ENCODE results near the gene MICAL3. TPM values are rescaled to one million over a fixed set of nuclear protein-coding genes. Genes with fewer than 3 reads are reported as not detected.

Gene MICAL3
- total RNA-seq, 1 donor from 2014 or later = 63.5 TPM

DNA sequence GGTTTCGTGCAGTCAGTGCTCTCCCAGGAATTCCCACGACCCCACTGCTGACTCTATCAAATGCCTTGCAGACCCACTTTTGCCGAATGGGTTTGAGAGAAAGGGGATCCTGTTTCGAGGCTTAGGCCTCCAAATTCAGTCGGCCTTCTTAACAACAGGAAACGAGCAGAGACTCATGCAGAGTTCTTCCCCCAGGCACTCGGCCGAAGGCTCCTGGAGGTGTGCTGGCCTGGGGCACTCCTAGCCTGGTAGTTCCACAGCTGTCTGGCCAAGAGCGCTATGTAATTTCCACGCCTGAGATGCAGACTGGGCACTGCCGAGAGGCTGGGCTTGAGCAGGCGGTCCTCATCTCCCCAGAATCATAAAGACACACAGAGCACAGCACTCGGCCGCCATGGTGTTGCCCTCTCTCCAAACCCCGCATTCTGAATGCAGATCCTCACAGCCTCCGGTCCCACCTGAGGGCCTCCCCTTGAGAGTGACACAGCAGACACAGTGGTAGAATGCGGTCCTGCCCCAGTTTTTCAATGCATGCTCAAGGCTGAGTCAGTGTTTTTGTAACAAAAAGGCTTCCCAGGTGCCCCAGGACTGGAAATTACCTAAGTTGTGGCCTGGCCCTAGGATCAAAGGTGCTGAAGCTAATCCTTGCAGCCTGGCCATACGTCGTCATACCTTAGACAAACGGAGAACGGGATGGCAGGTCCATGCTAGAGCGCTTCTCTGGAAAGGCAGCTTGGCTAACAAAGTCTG lies 219.9 kb downstream of the MICAL3 start:
- no peak for DNase-seq (ENCODE audit: extremely low read depth, low read depth, low spot score)

GRCh38 chr22:17803609-17804270 lies 220.6 kb downstream of the MICAL3 start:
- no peak for DNase-seq (ENCODE audit: extremely low read depth, low read depth, low spot score)

GRCh38 chr22:17802822-17803221 lies 221.5 kb downstream of the MICAL3 start:
- DNase-seq (ENCODE audit: extremely low read depth, low read depth, low spot score) = no peak

DNA sequence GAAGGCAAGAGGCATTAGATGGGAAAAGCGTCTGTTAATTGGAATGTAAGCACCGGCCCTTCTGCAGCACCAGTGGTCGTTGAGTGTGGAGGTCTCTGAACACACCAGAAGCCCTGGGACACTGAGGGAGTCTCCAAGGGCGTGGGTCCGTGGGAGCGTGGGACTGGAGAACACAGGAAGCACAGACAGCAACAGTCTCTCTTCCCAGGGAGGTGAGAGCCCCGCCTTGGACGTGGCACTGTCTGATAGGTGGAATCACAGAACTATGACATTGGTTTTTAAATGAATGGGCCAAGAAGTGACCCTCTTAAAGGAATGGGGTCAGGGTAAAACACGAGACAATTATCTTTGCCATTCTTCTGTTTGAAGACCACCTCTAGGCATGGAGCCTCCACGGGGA lies 221.9 kb downstream of the MICAL3 start:
- DNase-seq (ENCODE audit: extremely low read depth, low read depth, low spot score) = no peak

GRCh38 chr22:17797721-17798559 lies 226.4 kb downstream of the MICAL3 start:
- DNase-seq (ENCODE audit: extremely low read depth, low read depth, low spot score) = no peak

DNA sequence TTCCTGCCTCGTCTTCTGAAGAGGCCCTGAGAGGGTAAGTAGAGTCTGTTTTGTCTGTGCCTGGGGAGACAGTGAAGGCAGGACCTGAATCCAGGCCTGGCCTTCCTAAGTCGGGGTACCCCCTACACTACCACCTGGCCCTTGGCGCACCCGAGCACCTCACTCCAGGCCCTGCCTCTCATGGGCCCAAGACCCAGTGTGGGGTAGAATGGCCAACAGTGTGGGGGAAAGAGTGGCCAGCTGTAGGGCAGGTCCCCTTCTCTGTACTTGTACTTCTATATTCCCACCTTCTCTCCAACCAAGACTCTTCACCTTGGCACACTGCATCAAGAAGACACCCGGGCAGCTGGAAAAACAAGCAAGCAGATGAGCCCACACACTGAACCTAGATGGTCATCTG lies 227.7 kb downstream of the MICAL3 start:
- DNase-seq (ENCODE audit: extremely low read depth, low read depth, low spot score) = no peak

- DNase-seq (ENCODE audit: extremely low read depth, low read depth, low spot score) = no peak
These were observed 228.5 kb downstream of the MICAL3 start for GRCh38 chr22:17795661-17796548.

- no peak for DNase-seq (ENCODE audit: extremely low read depth, low read depth, low spot score)
These were observed 229.4 kb downstream of the MICAL3 start for GRCh38 chr22:17794726-17795542.

DNA sequence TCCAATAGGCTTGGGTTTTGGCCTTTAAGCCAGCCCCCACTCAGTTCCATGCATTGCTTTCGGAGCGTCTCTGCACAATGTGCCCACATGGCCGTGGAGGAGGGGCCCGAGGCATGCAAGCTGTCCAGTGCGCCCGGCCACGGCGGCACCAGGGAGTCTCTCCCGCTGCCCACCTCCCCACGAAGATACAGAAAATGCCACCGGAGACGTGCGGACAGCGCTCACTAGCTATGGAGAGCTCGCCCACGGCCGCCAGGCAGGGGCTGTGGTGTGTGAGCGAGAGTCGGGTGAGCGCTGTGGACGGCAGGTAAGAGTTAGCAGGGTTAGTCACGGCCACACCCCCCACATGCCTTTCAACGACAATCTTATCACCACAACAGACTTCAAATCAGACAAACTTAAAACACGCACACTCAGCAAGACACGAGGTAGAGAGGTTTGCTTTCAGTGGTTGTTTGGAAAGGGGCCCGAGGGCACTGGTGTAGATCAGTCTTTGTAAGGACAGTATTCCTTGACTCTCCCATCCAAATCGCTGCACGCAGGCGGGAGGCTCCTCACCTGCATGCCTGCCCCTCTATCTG lies 231.4 kb downstream of the MICAL3 start:
- no peak for DNase-seq (ENCODE audit: extremely low read depth, low read depth, low spot score)

- no peak for DNase-seq (ENCODE audit: extremely low read depth, low read depth, low spot score)
These were observed 232.1 kb downstream of the MICAL3 start for GRCh38 chr22:17792299-17792698.

- DNase-seq (ENCODE audit: extremely low read depth, low read depth, low spot score) = no peak
These were observed 233.2 kb downstream of the MICAL3 start for GRCh38 chr22:17791196-17791595.

GRCh38 chr22:17789379-17790200 lies 234.8 kb downstream of the MICAL3 start:
- DNase-seq (ENCODE audit: extremely low read depth, low read depth, low spot score) = no peak

- no peak for DNase-seq (ENCODE audit: extremely low read depth, low read depth, low spot score)
These were observed 235.6 kb downstream of the MICAL3 start for GRCh38 chr22:17788528-17789378.

DNA sequence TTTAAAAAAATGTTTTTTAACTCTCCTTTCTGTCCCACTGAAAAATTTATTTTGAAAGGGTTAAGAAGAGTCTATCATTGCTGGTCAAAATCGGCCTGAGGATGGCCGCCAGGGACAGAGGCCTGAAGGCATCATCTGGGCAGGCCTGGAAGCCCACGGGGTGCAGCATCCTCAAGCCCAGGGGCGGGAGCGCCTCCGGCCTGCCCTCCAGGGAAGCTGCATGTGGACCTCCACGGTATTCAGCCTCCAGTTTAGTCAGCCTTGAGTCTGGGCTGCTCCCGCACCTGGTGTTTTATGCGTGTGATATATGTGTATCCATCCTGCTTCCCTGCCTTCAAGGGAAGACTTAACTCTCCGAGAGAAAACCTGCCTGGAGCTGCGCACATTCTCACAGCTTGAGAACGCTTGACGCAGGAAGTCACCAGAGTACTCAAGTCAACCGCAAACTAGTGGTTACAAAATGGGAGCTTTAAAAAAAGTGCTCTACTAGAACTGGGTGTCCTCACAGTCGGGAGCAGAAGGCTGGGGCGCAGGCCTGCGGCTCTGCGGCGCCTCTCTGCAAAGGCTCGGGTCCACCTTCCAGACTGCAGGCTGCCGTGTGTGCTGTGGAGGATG lies 236.5 kb downstream of the MICAL3 start:
- no peak for DNase-seq (ENCODE audit: extremely low read depth, low read depth, low spot score)

DNA sequence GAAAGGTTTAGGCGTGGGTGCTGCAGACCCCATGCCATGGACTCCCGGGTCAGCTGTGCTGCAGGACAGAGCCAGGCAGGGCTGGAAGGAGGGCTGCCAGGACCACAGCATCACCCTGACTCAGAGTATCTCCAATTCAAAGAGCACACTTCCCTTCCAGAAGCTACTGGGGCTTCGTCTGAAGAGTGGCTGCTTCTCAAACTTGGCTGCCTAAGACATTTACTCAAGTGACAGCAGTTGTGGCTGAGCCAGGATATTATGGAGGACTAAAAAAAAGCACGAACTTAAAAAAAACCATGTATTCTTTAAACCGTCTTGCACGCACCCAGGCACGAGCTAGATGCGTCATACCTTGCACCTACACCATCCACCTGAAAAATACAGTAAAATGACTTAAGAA lies 237.1 kb downstream of the MICAL3 start:
- DNase-seq (ENCODE audit: extremely low read depth, low read depth, low spot score) = no peak

GRCh38 chr22:17786435-17787161 lies 237.8 kb downstream of the MICAL3 start:
- peak; percentile 29 for DNase-seq (ENCODE audit: extremely low read depth, low read depth, low spot score)

Data from glomerular endothelial cell (primary cell).